Liver (tissue), 3 donors: Measurements from ENCODE around the gene TSC22D2.

Source experiments
- EGR1 ChIP-seq, 2 donors: IDR thresholded peaks; 2 replicates each; pipeline ENCODE4 v1.6.1; 2016 to 2018; ENCODE audit warnings: antibody characterized with exemption in 2 of 2, low read depth in 2 of 2
- GABPA ChIP-seq, 2 donors: IDR thresholded peaks in 1 of 2; conservative IDR thresholded peaks in 1 of 2; 2 replicates each; pipeline ENCODE4 v1.6.1; 2016; ENCODE audit warnings: antibody characterized with exemption in 2 of 2, mild to moderate bottlenecking in 1 of 2, moderate library complexity in 1 of 2
- JUND ChIP-seq, 2 donors: IDR thresholded peaks; 2 replicates each; pipeline ENCODE4 v1.6.1; 2016; ENCODE audit warnings: antibody characterized with exemption in 2 of 2
- MAX ChIP-seq: IDR thresholded peaks from 2 replicates; pipeline ENCODE4 v1.6.1; 2016; ENCODE audit warnings: antibody characterized with exemption
- NR2F2 ChIP-seq: IDR thresholded peaks from 2 replicates; pipeline ENCODE4 v1.6.1; 2016; ENCODE audit warnings: antibody characterized with exemption
- RXRA ChIP-seq, 2 donors: IDR thresholded peaks; 2 replicates each; pipeline ENCODE4 v1.6.1; 2017 to 2018; ENCODE audit warnings: antibody characterized with exemption in 2 of 2, mild to moderate bottlenecking in 1 of 2
- SP1 ChIP-seq: IDR thresholded peaks from 2 replicates; pipeline ENCODE4 v1.6.1; 2018; ENCODE audit warnings: antibody characterized with exemption, mild to moderate bottlenecking
- TAF1 ChIP-seq: conservative IDR thresholded peaks from 2 replicates; pipeline ENCODE4 v1.6.1; 2016; ENCODE audit warnings: antibody characterized with exemption, mild to moderate bottlenecking
- YY1 ChIP-seq: IDR thresholded peaks from 2 replicates; pipeline ENCODE4 v1.6.1; 2016; ENCODE audit warnings: antibody characterized with exemption, mild to moderate bottlenecking
- ZBTB33 ChIP-seq: IDR thresholded peaks from 2 replicates; pipeline ENCODE4 v1.6.1; 2016; ENCODE audit warnings: antibody characterized with exemption
- TF ChIP-seq, protein P1 (sequence below): fragments of 150-350 bp; IDR thresholded peaks from 2 replicates; pipeline ENCODE4 v1.5.1; 2017; ENCODE audit warnings: improper control_type of control experiment, low read depth, low read length; ENCODE audit not compliant: missing input control
- TF ChIP-seq, protein P2 (sequence below): IDR thresholded peaks from 2 replicates; pipeline ENCODE4 v1.6.1; 2016; ENCODE audit warnings: antibody characterized with exemption, mild to moderate bottlenecking
- TF ChIP-seq, protein P3 (sequence below): IDR thresholded peaks from 2 replicates; pipeline ENCODE4 v1.6.1; 2016; ENCODE audit warnings: antibody characterized with exemption
- donor health status: healthy.
- donor health status: healthy.

DNA sequence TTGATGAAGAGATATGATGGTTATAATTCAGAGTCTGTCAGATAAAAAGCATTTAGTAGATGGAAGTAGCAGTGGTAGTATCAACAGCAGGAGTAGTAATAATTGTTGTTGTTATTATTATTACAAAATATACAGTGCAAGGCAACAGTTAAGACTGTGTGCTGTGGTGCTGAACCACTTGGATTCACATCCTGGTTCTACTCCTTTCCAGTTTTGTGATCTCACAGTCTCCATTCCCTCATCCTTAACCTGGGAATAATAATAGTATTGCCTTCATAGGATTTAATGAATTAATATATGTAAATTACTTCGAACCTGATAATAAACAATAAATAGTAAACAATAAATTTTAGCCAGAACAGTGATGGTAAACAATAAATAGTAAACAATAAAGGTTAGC lies 37.1 kb upstream of the TSC22D2 start:
- TF ChIP-seq MAX (no peak), NR2F2 (no peak), SP1 (no peak), EGR1 (IDR thresholded peaks at IDR 0.05; ENCODE audit: low read depth in 2 of 2) (no peak), YY1 (no peak), RXRA (IDR thresholded peaks at IDR 0.05) (no peak), ZBTB33 (no peak), GABPA (IDR thresholded peaks at IDR 0.05 in 1 of 2, conservative IDR thresholded peaks at IDR 0.05 in 1 of 2) (no peak), JUND (IDR thresholded peaks at IDR 0.05) (no peak), TAF1 (no peak)
- TF ChIP-seq, protein P1, sequence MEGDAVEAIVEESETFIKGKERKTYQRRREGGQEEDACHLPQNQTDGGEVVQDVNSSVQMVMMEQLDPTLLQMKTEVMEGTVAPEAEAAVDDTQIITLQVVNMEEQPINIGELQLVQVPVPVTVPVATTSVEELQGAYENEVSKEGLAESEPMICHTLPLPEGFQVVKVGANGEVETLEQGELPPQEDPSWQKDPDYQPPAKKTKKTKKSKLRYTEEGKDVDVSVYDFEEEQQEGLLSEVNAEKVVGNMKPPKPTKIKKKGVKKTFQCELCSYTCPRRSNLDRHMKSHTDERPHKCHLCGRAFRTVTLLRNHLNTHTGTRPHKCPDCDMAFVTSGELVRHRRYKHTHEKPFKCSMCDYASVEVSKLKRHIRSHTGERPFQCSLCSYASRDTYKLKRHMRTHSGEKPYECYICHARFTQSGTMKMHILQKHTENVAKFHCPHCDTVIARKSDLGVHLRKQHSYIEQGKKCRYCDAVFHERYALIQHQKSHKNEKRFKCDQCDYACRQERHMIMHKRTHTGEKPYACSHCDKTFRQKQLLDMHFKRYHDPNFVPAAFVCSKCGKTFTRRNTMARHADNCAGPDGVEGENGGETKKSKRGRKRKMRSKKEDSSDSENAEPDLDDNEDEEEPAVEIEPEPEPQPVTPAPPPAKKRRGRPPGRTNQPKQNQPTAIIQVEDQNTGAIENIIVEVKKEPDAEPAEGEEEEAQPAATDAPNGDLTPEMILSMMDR, result no peak
- TF ChIP-seq, protein P2, sequence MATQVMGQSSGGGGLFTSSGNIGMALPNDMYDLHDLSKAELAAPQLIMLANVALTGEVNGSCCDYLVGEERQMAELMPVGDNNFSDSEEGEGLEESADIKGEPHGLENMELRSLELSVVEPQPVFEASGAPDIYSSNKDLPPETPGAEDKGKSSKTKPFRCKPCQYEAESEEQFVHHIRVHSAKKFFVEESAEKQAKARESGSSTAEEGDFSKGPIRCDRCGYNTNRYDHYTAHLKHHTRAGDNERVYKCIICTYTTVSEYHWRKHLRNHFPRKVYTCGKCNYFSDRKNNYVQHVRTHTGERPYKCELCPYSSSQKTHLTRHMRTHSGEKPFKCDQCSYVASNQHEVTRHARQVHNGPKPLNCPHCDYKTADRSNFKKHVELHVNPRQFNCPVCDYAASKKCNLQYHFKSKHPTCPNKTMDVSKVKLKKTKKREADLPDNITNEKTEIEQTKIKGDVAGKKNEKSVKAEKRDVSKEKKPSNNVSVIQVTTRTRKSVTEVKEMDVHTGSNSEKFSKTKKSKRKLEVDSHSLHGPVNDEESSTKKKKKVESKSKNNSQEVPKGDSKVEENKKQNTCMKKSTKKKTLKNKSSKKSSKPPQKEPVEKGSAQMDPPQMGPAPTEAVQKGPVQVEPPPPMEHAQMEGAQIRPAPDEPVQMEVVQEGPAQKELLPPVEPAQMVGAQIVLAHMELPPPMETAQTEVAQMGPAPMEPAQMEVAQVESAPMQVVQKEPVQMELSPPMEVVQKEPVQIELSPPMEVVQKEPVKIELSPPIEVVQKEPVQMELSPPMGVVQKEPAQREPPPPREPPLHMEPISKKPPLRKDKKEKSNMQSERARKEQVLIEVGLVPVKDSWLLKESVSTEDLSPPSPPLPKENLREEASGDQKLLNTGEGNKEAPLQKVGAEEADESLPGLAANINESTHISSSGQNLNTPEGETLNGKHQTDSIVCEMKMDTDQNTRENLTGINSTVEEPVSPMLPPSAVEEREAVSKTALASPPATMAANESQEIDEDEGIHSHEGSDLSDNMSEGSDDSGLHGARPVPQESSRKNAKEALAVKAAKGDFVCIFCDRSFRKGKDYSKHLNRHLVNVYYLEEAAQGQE, result no peak
- TF ChIP-seq, protein P3, sequence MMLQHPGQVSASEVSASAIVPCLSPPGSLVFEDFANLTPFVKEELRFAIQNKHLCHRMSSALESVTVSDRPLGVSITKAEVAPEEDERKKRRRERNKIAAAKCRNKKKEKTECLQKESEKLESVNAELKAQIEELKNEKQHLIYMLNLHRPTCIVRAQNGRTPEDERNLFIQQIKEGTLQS, result no peak
